Left hindlimb (tissue), 1 donor: Measurements from ENCODE around the gene CCNG2.
"Not testable (repeated sequence)": the region's sequence is repeated elsewhere in the genome, so short reads cannot be mapped to it uniquely, and the experiment has no call there.

Experiments used
- DNase-seq: peaks from one replicate; pipeline ENCODE4 v3.0.0-alpha.2; 2018

Gene CCNG2

GRCh38 chr4:77156912-77157858 lies at the start of gene CCNG2:
Gene CCNG2, plus strand, starts transcription at chr4:77157207. Its CDS starts 1,326 bp downstream, at chr4:77158533.
- peak; percentile 96 for DNase-seq

- DNase-seq, result no peak
Measured at GRCh38 chr4:77110730-77111129, 46.3 kb upstream of the CCNG2 start.

- DNase-seq, result no peak
Measured at GRCh38 chr4:77113069-77113468, 43.9 kb upstream of the CCNG2 start.

- no peak for DNase-seq
Measured at GRCh38 chr4:77117721-77118120, 39.3 kb upstream of the CCNG2 start.

GRCh38 chr4:77120886-77121508 lies 36.0 kb upstream of the CCNG2 start:
- no peak for DNase-seq

GRCh38 chr4:77121736-77122240 lies 35.2 kb upstream of the CCNG2 start:
- DNase-seq, result peak; percentile 36

- no peak for DNase-seq
Measured at GRCh38 chr4:77122656-77123055, 34.4 kb upstream of the CCNG2 start.

- DNase-seq, result no peak
Measured at GRCh38 chr4:77123411-77123810, 33.6 kb upstream of the CCNG2 start.

- DNase-seq, result no peak
Measured at GRCh38 chr4:77124576-77124975, 32.4 kb upstream of the CCNG2 start.

GRCh38 chr4:77125961-77126360 lies 31.0 kb upstream of the CCNG2 start:
- no peak for DNase-seq

- no peak for DNase-seq
Measured at GRCh38 chr4:77126809-77127208, 30.2 kb upstream of the CCNG2 start.

GRCh38 chr4:77127215-77127614 lies 29.8 kb upstream of the CCNG2 start:
- DNase-seq, result no peak

GRCh38 chr4:77127837-77128621 lies 29.0 kb upstream of the CCNG2 start:
- DNase-seq, result no peak

GRCh38 chr4:77132652-77133312 lies 24.2 kb upstream of the CCNG2 start:
- DNase-seq, result no peak

- DNase-seq, result not testable (repeated sequence)
Measured at GRCh38 chr4:77137448-77137847, 19.6 kb upstream of the CCNG2 start.

- no peak for DNase-seq
Measured at GRCh38 chr4:77141964-77142645, 14.9 kb upstream of the CCNG2 start.

- no peak for DNase-seq
Measured at GRCh38 chr4:77142646-77143028, 14.4 kb upstream of the CCNG2 start.

GRCh38 chr4:77143091-77143490 lies 13.9 kb upstream of the CCNG2 start:
- DNase-seq, result no peak

- no peak for DNase-seq
Measured at GRCh38 chr4:77145842-77146185, 11.2 kb upstream of the CCNG2 start.

GRCh38 chr4:77146186-77147078 lies 10.6 kb upstream of the CCNG2 start:
- no peak for DNase-seq
